ENCODE data around the gene STING1.
"Not testable (repeated sequence)": the region's sequence is repeated elsewhere in the genome, so short reads cannot be mapped to it uniquely, and the experiment has no call there.

The STING1 gene

GRCh38 chr5:139482050-139482889 lies at the start of gene STING1:
Gene STING1, minus strand, starts transcription at chr5:139482758. Its CDS starts 1,054 bp downstream, at chr5:139481704.
- peak; percentile 86 for DNase-seq

- no peak for DNase-seq
Measured at GRCh38 chr5:139531772-139532169, 49.2 kb upstream of the STING1 start.

- DNase-seq = not testable (repeated sequence)
Measured at GRCh38 chr5:139530079-139530478, 47.5 kb upstream of the STING1 start.

- DNase-seq = not testable (repeated sequence)
Measured at GRCh38 chr5:139528695-139529094, 46.1 kb upstream of the STING1 start.

- DNase-seq = not testable (repeated sequence)
Measured at GRCh38 chr5:139527896-139528467, 45.4 kb upstream of the STING1 start.

GRCh38 chr5:139527090-139527470 lies 44.5 kb upstream of the STING1 start:
- not testable (repeated sequence) for DNase-seq

- DNase-seq = not testable (repeated sequence)
Measured at GRCh38 chr5:139526309-139527089, 43.9 kb upstream of the STING1 start.

GRCh38 chr5:139525586-139526308 lies 43.2 kb upstream of the STING1 start:
- not testable (repeated sequence) for DNase-seq

GRCh38 chr5:139524940-139525585 lies 42.5 kb upstream of the STING1 start:
- no peak for DNase-seq

- no peak for DNase-seq
Measured at GRCh38 chr5:139524446-139524845, 41.9 kb upstream of the STING1 start.

- no peak for DNase-seq
Measured at GRCh38 chr5:139523635-139524445, 41.3 kb upstream of the STING1 start.

- DNase-seq = peak; percentile 60
Measured at GRCh38 chr5:139517683-139518564, 35.4 kb upstream of the STING1 start.

- no peak for DNase-seq
Measured at GRCh38 chr5:139514486-139514856, 31.9 kb upstream of the STING1 start.

GRCh38 chr5:139513852-139514485 lies 31.4 kb upstream of the STING1 start:
- no peak for DNase-seq

GRCh38 chr5:139513434-139513833 lies 30.9 kb upstream of the STING1 start:
- DNase-seq = peak; percentile 51

- DNase-seq = no peak
Measured at GRCh38 chr5:139512786-139513390, 30.3 kb upstream of the STING1 start.

- DNase-seq = not testable (repeated sequence)
Measured at GRCh38 chr5:139504722-139505121, 22.2 kb upstream of the STING1 start.

GRCh38 chr5:139503879-139504278 lies 21.3 kb upstream of the STING1 start:
- DNase-seq = not testable (repeated sequence)

All from NCI-H510A treated with DMSO at 0.1 percent for 48 hours (cell line).